PC-3 (cell line): ENCODE data around the gene FGD3. TPM values are rescaled to one million over a fixed set of nuclear protein-coding genes. Genes with fewer than 3 reads are reported as not detected.

Source experiments
- ATAC-seq: fragments of 200-7000 bp; cut with Tn5 transposase; 2 replicates; pipeline ENCODE4 v1.9.1; 2020; ENCODE audit warnings: mild to moderate bottlenecking, moderate library complexity
- BruUV-seq: library from RNA; stranded (reverse); fragments of 400-500 nt; replicated peaks from 2 replicates; lab custom pipeline; 2021; lab: Mats Ljungman, UMichigan
- CTCF ChIA-PET: fragments of 300-600 bp; sonication (Branson Sonifier 250); formaldehyde crosslinking; loops from one replicate; lab custom pipeline; 2022; ENCODE audit warnings: antibody characterized with exemption; lab: Charles Lee
- POLR2A ChIA-PET: fragments of 300-600 bp; sonication (Branson Sonifier 250); formaldehyde crosslinking; loops from one replicate; lab custom pipeline; 2022; ENCODE audit warnings: antibody characterized with exemption; ENCODE audit not compliant: unreplicated experiment; lab: Charles Lee
- DNase-seq: peaks from one replicate; pipeline ENCODE4 v3.0.0-alpha.2; 2015
- H2AFZ ChIP-seq: fragments of 300-600 bp; sonication (generic); 2 replicates; pipeline ENCODE4 v1.6.0; 2016; ENCODE audit warnings: antibody characterized with exemption, low read length
- H3F3A ChIP-seq: fragments of 300-600 bp; sonication (generic); one replicate; pipeline ENCODE4 v1.6.0; 2017; ENCODE audit warnings: antibody characterized with exemption, low read length, control low read depth, mild to moderate bottlenecking; ENCODE audit not compliant: unreplicated experiment
- H3K27ac ChIP-seq: fragments of 300-600 bp; sonication (generic); 2 replicates; pipeline ENCODE4 v1.5.1; 2016; ENCODE audit warnings: mild to moderate bottlenecking, low read length
- H3K27me3 ChIP-seq: fragments of 300-600 bp; sonication (generic); 2 replicates; pipeline ENCODE4 v1.6.1; 2016; ENCODE audit warnings: low read length, mixed read lengths
- H3K36me3 ChIP-seq: fragments of 300-600 bp; sonication (generic); 2 replicates; pipeline ENCODE4 v1.6.1; 2016; ENCODE audit warnings: low read depth, mixed run types, low read length, mixed read lengths
- H3K4me1 ChIP-seq: fragments of 300-600 bp; sonication (generic); 2 replicates; pipeline ENCODE4 v1.5.1; 2016; ENCODE audit warnings: low read length; ENCODE audit not compliant: insufficient read depth
- H3K4me2 ChIP-seq: fragments of 300-600 bp; sonication (generic); 2 replicates; pipeline ENCODE4 v1.6.0; 2016; ENCODE audit warnings: low read length
- H3K4me3 ChIP-seq: fragments of 300-600 bp; sonication (generic); 2 replicates; pipeline ENCODE4 v1.5.1; 2016; ENCODE audit warnings: mild to moderate bottlenecking, low read length, mixed read lengths
- H3K79me2 ChIP-seq: fragments of 300-600 bp; sonication (generic); 2 replicates; pipeline ENCODE4 v1.6.1; 2017; ENCODE audit warnings: low read length, mixed read lengths
- H3K9ac ChIP-seq: fragments of 300-600 bp; sonication (generic); 2 replicates; pipeline ENCODE4 v1.6.0; 2016; ENCODE audit warnings: mild to moderate bottlenecking, low read length
- H3K9me2 ChIP-seq: fragments of 300-600 bp; sonication (generic); replicated peaks from 2 replicates; pipeline ENCODE4 v1.6.1; 2016; ENCODE audit warnings: mixed run types, low read length, mixed read lengths
- H3K9me3 ChIP-seq: fragments of 300-600 bp; sonication (generic); 2 replicates; pipeline ENCODE4 v1.6.1; 2016; ENCODE audit warnings: low read length, mixed read lengths
- H4K20me1 ChIP-seq: fragments of 300-600 bp; sonication (generic); 2 replicates; pipeline ENCODE4 v1.6.1; 2016; ENCODE audit warnings: low read length, mixed read lengths
- CTCF ChIP-seq: fragments of 300-600 bp; sonication (generic); conservative IDR thresholded peaks from 2 replicates; pipeline ENCODE4 v1.5.1; 2017; ENCODE audit warnings: antibody characterized with exemption, low read depth, mild to moderate bottlenecking, low read length
- EZH2 ChIP-seq: fragments of 300-600 bp; sonication (generic); IDR thresholded peaks from one replicate; pipeline ENCODE4 v1.6.1; 2017; ENCODE audit warnings: antibody characterized with exemption, mild to moderate bottlenecking, low read length; ENCODE audit not compliant: unreplicated experiment
- EZH2phosphoT487 ChIP-seq: fragments of 300-600 bp; sonication (generic); IDR thresholded peaks from 2 replicates; pipeline ENCODE4 v1.6.1; 2018; ENCODE audit warnings: mild to moderate bottlenecking, antibody characterized with exemption, low read length, borderline replicate concordance
- intact Hi-C: fragments of 100-400 bp; cut with micrococcal nuclease; formaldehyde crosslinking; loops from 2 replicates; pipeline ENCODE4 v1.9.0; 2023
- total RNA-seq: library from RNA; depleted of rRNA; stranded (reverse); fragments of >200 nt; gene quantifications from 2 replicates; pipeline ENCODE4 v1.2.3, GENCODE V29; 2014

Gene FGD3
- total RNA-seq, 1 experiment from 2014 or later, result 5.4 TPM

GRCh38 chr9:93079371-93079770 is 132.0 kb downstream of the FGD3 start:
- ATAC-seq (no peak), DNase-seq (no peak)
- intact Hi-C loops, result no loop called here
- TF ChIP-seq EZH2, result no peak
- no peak for TF ChIP-seq CTCF
- no peak for TF ChIP-seq EZH2phosphoT487
- H3K9me2 ChIP-seq, result no peaks in the 10 kb centered on the region
- no peak overlapping the region for H2AFZ ChIP-seq
- H3K27me3 ChIP-seq, result no peaks in the 10 kb centered on the region
- H3K9ac ChIP-seq, result no peak overlapping the region
- no peaks in the 10 kb centered on the region for H3K9me3 ChIP-seq
- no peaks in the 10 kb centered on the region for H3K4me1 ChIP-seq
- H3K4me3 ChIP-seq, result no peak overlapping the region
- no peak overlapping the region for H3K27ac ChIP-seq
- ChIA-PET POLR2A (no interaction called here), CTCF (interaction anchor here (0.6 kb wide), 1 partner anchor 65 kb away, joined by 4 read pairs; no protein-coding TSS in a partner anchor)
- H3K4me2 ChIP-seq, result no peak overlapping the region
- H4K20me1 ChIP-seq, result no peaks in the 10 kb centered on the region
- BruUV-seq, result no TSS peak
- no peaks in the 10 kb centered on the region for H3K36me3 ChIP-seq
- no peaks in the 10 kb centered on the region for H3F3A ChIP-seq
- H3K79me2 ChIP-seq, result no peaks in the 10 kb centered on the region

- no TSS peak for BruUV-seq
These were observed 133.1 kb downstream of the FGD3 start for GRCh38 chr9:93080406-93080805.

More at GRCh38 chr9:93080406-93080805, 133.1 kb downstream of the FGD3 start:
- no peak for ATAC-seq
- H3K9me3 ChIP-seq, result no peaks in the 10 kb centered on the region
- ChIA-PET CTCF (no interaction called here), POLR2A (no interaction called here)
- no peaks in the 10 kb centered on the region for H3F3A ChIP-seq
- H3K4me3 ChIP-seq, result no peak overlapping the region
- H3K27ac ChIP-seq, result no peak overlapping the region
- no peaks in the 10 kb centered on the region for H4K20me1 ChIP-seq
- intact Hi-C loops, result no loop called here
- H3K4me1 ChIP-seq, result no peaks in the 10 kb centered on the region
- DNase-seq, result no peak
- no peaks in the 10 kb centered on the region for H3K79me2 ChIP-seq
- no peaks in the 10 kb centered on the region for H3K36me3 ChIP-seq
- H3K4me2 ChIP-seq, result no peak overlapping the region
- TF ChIP-seq EZH2, result no peak
- no peak for TF ChIP-seq CTCF
- TF ChIP-seq EZH2phosphoT487, result no peak
- no peak overlapping the region for H2AFZ ChIP-seq
- no peaks in the 10 kb centered on the region for H3K27me3 ChIP-seq
- H3K9me2 ChIP-seq, result no peaks in the 10 kb centered on the region
- no peak overlapping the region for H3K9ac ChIP-seq
